B cell (primary cell): ENCODE results near the gene CDK10.

Experiments used
- CTCF ChIP-seq: fragments of 200-600 bp; IDR thresholded peaks from one replicate; pipeline ENCODE4 v1.8.0; 2022; ENCODE audit warnings: antibody characterized with exemption, mild to moderate bottlenecking
- EZH2 ChIP-seq: IDR thresholded peaks from 2 replicates; pipeline ENCODE4 v1.6.1; 2012; ENCODE audit warnings: borderline replicate concordance, low read depth, mild to moderate bottlenecking, moderate library complexity, low read length; ENCODE audit not compliant: insufficient read depth, poor library complexity, severe bottlenecking

- TF ChIP-seq CTCF, result no peak
- no peak for TF ChIP-seq EZH2
Observed at GRCh38 chr16:89741342-89742014, 55.0 kb downstream of the CDK10 start.
